RPMI7951 (cell line): ENCODE measurements around the gene TESPA1. TPM values are rescaled to one million over a fixed set of nuclear protein-coding genes. Genes with fewer than 3 reads are reported as not detected.
A peak's percentile ranks its signal among the peaks of the same experiment; 100 is the strongest.
"Not testable (repeated sequence)": the region's sequence is repeated elsewhere in the genome, so short reads cannot be mapped to it uniquely, and the experiment has no call there.

Experiments
- DNase-seq: peaks from one replicate; pipeline ENCODE4 v3.0.0-alpha.2; 2012; ENCODE audit warnings: low read depth
- total RNA-seq: library from RNA; depleted of rRNA; stranded (reverse); fragments of >200 nt; shearing (Covaris generic); gene quantifications from 2 replicates; pipeline ENCODE4 v1.2.3, GENCODE V29; 2014

Gene TESPA1
- total RNA-seq, 1 experiment from 2014 or later, result under 0.01 TPM

- DNase-seq, result not testable (repeated sequence)
Observed at GRCh38 chr12:54986773-54987172, 2.2 kb upstream of the TESPA1 start.

GRCh38 chr12:54983536-54984101, 943 bp downstream of the TESPA1 start:
- DNase-seq, result no peak

- no peak for DNase-seq
Observed at GRCh38 chr12:54981796-54982195, 2.8 kb downstream of the TESPA1 start.

- no peak for DNase-seq
Observed at GRCh38 chr12:54980341-54980740, 4.2 kb downstream of the TESPA1 start.

DNA sequence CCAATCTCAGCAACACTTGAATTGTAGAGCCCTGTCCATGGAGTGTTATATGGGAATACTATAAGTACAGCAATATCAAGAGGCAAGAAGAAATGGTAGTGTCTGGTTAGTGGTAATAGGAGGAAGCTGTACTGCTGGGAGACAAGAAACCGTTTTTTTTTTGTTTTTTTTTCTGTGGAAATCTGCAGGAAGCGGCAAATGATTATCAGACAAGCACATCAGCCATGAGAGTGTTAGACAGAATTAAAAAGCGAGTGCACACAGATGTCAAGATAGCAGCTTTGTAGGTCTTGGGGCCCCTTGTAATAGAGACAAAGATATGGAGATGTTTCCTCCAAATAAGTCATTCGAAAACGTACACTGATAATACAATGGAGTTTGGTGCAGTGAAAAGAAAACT, 6.7 kb downstream of the TESPA1 start:
- no peak for DNase-seq

DNA sequence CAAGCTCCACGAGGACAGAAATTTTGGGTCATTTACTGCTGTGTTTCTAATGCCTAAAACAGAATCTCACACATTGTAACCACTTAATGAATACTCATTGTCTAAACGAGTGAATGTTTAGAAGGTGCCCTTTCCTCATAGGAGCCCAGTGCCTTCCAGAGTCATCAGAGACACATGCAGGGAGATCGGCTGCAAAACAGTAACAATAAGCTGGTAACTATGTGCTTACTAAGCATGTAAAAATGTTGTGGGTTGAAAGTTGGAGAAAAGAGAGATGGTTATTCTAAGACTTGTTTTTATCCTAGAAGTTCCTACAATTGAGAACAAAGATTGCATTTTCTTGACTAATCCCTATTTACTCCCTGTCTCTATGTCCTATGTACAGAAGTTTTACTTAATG, 7.4 kb downstream of the TESPA1 start:
- peak; percentile 16 for DNase-seq

GRCh38 chr12:54975875-54976274, 8.7 kb downstream of the TESPA1 start:
- DNase-seq, result no peak

DNA sequence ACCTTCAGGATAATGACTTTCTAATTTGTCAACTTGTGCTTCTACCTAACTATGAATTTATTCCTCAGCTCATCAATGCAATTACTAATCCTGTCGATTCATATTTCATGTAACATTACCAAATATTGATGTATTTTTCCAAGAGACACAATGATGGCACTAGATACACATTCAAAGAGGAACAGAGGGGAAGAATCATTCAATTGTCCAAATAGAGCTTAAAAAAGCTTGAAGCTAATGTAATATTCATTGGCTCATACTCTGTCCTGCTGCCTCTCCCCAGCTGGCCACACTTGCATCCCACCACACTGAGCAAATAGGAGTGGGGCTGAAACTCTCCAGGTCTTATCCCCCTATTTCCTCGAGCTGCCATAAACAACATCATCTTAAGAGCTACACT, 9.3 kb downstream of the TESPA1 start:
- no peak for DNase-seq

DNA sequence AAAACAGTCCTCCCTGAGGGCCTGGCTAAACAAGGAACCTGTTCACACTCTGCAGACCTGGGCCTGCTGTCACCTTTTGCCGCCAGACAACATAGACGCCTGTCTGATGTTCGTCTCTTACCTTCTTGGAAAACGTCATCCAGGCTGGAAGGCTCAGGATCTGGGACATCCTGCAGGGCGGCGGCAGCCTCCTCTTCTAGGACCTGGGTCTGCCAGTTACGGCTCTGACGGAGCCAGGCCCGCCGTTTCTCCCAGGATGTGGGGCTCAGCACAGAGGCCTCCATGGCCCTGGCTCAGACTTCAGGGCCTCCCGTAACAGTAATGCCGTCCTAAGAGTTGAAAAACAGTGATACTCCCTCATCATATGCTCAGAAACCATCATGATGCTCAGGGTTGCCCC, 10.3 kb downstream of the TESPA1 start:
- no peak for DNase-seq

DNA sequence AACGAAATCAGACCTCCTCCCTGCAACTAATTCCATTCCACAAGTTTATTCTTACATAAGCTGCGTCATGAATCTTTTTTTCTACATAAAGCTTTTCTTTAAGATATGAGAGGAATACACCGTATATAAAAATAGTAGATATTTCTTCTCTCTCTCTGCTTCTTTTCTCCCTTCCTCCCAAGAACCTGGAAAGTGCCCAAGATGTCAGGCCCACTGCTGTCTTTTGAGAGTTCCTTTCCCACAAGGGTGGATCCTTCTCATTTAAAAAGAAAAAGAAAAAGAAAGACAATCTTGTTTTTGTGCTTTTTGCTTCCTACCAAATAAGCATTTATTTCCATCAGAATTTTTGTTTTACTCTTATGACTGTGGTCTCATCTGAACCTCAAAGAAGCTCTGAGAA, 11.0 kb downstream of the TESPA1 start:
- no peak for DNase-seq

- no peak for DNase-seq
Observed at GRCh38 chr12:54970741-54971140, 13.8 kb downstream of the TESPA1 start.

DNA sequence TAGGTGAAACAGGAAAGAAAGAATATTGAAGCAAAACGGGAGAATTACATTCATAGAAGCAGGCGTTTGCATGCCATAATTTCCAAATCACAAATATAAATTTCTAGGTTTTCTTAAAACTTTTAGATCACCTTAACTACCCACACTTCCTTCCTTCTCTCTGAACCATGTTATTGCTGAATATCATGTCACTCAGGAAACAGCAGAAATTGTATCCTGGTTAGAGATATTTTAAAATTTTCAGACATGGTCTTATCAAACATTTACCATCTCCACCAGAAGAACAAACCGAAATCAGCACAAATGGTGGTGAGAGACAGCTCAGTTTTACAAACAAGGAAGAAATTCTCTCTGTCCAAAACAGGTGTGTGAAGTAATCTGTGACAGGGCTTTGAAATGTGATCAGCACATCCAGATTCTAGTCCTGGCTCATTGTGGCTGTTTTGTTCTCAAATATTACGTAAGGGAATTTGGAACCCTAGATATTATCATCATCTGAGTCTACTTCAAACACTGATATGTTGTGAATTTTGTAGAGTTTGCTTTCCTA, 16.3 kb downstream of the TESPA1 start:
- no peak for DNase-seq

DNA sequence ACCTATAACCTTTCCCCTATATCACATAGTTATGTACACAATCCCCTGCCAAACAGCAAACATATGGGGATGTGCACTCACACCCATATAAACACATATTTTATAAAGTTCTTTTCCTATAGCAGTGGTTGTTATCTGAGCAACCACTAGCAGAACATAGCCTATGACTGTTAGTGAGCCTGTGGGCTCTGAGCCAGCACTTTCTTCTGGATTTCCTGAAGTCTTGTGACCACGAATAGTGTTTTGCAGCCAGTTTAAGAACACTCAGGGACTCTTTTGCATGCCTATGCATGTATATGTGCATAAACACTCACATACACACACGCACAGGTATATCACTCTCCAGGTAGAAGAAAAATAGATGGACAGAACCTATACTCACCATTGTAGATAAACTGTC, 17.1 kb downstream of the TESPA1 start:
- DNase-seq, result no peak

DNA sequence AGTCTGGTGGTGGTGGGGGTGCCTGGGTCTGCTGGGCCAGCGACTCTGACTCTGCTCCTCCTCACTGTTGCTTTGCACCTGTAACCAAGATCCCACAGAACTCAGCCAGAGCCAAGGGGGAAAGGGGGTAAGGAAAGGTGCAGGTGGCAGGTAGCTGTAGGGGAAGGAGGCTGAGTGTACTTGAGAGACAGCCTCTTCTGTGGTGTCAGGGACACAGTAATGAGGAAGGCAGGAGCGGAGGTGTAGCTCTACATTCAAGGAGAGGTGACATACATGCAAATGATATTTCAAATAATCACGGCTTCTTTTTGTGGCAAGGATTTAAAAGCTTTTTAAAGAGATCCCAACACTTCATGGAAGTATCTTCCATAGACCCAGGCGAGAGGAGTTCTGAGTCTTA, 23.4 kb downstream of the TESPA1 start:
- no peak for DNase-seq

GRCh38 chr12:54959291-54960018, 25.1 kb downstream of the TESPA1 start:
- DNase-seq, result no peak

- peak; percentile 50 for DNase-seq
Observed at GRCh38 chr12:54958048-54958658, 26.4 kb downstream of the TESPA1 start.

- DNase-seq, result no peak
Observed at GRCh38 chr12:54956818-54957641, 27.5 kb downstream of the TESPA1 start.

GRCh38 chr12:54956322-54956721, 28.2 kb downstream of the TESPA1 start:
- DNase-seq, result no peak

GRCh38 chr12:54954801-54955200, 29.8 kb downstream of the TESPA1 start:
- DNase-seq, result no peak

DNA sequence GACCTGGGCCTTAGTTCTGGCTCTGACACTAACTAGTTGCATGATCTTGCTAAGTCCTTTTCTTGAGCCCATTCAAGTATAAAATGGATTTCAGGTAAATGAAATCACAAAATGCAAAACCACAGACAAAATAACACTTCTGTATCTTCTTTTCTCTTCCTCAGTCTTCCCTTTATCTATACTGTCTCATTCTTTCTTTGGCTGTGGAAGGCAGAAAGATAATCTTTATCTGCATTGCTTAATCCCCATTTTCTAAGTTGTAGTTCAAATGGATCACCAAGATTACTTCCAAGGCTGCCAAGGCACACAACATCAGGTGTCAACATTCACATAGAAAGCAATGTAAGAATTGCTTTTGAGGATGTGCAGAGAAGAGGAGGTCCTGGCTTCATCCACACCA, 30.3 kb downstream of the TESPA1 start:
- no peak for DNase-seq

- no peak for DNase-seq
Observed at GRCh38 chr12:54950071-54950727, 34.4 kb downstream of the TESPA1 start.
